ENCODE results near the gene IFNAR2.

Gene IFNAR2

DNA sequence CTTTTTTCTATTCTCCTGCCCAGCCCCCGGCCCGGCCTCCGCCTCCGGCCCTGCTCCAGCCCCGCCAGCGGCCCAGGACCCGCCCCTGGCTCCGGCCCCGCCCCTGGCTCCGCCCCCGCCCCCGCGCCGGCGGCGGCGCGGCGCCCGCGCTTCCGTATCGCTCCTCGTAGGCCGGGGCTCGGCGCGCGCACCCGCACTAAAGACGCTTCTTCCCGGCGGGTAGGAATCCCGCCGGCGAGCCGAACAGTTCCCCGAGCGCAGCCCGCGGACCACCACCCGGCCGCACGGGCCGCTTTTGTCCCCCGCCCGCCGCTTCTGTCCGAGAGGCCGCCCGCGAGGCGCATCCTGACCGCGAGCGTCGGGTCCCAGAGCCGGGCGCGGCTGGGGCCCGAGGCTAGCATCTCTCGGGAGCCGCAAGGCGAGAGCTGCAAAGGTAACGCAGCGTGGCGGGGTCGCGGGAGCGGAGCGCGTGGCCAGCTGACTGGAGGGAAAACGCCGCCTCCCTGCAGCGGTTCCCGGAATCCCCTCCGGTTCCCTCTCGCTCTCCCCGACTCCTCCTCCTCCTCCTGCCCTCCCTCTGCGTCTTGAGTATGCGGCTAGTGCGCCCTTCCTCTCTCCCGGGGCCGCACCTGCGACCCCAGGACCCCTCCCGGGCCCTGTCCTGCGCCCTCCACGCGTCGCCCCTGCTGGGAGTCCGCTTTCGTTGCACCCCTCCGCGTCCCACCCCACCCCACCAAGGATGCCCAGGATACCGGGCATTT, at the start of gene IFNAR2:
Gene IFNAR2 (plus strand): TSS at position 155 of the 761 bp plus-strand sequence. CDS start 11,985 bp downstream, outside the sequence.
- FAIRE-seq = no peak

DNA sequence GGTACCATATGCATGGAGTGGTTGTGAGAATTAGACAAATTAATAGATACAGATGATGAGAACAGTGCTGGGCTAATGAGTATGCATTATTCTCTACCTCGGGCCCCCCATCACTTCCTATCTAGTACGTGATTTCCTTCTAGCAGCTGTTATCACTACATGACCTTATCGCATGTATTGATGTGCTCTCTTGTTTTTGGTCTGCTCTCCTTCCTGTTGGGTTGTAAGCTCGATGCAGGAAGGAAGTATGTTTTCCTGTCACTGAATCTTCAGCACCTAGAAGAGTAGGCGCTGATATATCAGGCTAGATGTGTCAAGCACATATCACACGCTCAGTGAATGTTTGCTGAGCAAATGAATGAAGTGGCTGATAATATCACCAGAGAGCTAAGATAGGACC, 43.9 kb upstream of the IFNAR2 start:
- no peak for FAIRE-seq

DNA sequence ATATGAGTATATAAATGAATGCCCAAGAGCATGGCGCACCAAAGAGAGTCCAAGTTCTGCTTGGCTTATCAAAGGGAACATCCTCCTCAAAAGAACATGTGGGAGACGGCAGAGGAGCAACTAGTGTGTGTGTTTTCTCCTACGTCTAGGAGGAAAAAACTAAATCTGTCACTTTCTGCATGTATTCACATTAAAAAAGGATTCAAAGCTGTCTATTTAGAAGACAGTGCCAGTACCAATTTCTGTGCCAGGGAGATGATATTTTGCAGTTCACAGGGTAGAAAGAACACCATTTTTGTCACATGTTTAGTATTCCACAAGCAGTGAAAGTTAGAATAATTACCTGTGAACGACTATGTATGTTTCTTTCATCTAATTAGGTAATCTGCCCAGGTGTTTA, 42.5 kb upstream of the IFNAR2 start:
- FAIRE-seq = no peak

DNA sequence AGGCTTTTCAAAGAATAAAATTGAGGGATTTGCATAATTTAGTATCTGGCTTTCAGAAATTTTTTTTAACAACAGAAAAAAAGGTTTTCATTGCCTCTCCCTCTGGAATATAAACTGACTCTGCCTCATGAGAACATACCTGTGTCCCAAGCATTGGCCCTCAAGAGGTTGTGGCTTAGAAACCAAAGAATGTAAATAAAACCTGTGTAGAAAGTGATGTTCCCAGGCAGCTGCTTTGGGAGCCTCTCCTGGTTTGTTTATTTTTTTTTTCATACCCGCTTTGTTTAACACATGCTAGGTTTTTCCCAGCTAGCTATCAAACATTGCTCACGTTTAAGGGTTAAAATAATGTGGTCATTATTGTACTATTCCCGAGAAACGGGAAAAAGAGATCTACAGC, 40.5 kb upstream of the IFNAR2 start:
- FAIRE-seq = no peak

DNA sequence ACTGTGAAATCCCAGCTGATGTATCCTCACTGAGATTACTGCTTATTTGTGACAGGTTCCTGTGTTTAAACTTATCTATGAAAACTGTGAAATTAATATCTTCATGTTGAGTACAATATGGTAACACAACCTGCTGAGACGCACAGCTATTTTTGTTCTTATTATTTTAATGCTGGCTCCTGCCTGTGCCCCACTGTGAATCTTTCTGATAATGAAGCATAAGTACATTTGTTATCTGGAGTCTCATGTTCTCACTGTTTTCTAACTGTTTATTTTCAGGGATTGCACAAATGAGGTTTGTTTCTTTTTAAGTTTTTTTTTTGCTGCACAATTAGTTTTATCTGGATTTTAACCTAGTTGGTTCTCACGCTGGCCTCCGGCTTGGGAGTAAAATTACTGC, 39.9 kb upstream of the IFNAR2 start:
- no peak for FAIRE-seq

DNA sequence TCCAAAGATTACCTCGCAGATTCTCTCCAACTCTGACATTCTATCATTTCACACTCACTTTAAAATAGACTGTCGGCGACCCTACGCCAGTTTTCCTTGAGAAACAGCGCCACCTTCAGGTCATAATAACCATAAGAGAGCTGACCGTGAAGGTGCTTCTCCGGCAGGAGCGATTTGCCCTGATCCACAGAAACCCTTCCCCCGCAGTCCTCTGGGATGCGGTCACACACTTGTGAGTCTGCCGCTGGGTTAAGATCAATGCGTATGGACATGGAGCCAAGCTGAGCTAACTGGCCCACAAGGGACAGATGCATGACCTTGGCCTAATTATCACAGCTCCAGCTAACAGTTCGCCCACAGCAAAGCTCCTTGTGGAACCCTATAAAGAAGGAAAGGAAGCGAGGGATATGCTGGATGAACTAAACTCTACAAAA, 32.8 kb upstream of the IFNAR2 start:
- no peak for FAIRE-seq

DNA sequence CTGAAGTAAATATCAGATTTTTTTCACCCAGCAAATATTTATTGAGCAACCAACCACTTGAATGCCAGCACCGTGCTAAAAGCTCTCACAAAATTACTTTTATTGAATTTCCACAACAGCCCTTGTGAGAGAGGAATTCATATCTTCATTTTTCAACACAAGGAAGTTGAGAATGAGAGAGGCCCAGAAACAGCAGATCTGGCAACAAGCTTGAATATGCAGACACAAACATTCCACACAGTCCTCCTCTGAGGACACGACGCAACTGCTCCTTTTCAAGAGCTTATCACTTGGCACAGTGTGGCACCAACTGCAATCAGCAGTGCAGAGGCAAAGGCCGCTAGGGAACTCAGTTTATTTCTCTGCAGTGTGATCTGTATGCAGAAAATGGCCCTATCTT, 32.2 kb upstream of the IFNAR2 start:
- no peak for FAIRE-seq

DNA sequence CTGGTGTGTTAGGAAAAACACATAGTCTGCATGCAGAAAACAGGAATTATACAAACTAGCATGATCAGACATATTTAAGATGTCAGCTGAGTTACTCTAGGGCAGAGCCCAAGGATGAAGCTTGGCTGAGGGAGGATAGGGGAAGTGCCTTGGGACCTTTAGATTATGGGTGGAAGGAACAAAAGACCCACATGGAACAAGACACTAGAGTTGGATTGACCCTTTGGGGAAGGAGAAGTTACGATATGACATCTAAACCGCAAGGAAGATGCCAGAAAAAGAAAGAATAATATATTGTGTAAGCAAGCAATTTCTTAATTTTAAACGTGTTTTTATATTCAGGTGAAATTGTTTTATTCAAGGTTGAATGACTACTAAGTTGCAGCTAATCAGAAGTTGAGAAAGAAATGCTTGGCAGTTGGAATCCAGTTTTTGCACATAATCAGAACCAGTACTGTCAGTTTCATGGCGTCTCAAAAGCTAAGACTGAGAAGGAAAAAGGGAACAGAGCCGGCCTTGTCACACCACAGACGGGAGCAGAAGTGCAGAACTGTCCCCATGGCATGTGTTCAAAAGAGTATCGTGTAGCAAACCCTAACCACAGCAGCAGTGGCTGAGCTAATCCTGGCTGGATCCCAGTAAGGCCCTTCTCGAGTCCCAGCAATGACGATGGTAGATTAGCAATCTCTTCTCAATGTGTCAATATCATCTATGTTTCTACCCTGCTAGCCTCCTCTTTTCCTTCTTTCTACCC, 31.2 kb upstream of the IFNAR2 start:
- no peak for FAIRE-seq

DNA sequence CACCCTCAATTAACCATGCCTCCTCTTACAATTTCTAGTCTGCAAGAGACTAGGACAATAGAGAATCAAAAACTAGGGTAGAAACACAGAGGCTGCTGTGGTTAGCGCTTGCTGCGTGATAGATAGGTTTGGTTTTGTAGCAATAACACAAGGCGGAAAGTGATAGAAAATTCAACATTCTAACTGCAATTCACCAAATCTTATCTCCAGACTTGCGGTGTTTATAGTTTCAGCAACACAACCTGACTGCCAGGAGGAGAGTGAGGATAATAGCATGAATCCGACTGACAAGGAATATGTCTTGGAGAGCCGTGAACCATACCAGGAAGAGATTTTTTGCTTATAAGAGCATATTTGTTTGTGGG, 30.7 kb upstream of the IFNAR2 start:
- no peak for FAIRE-seq

DNA sequence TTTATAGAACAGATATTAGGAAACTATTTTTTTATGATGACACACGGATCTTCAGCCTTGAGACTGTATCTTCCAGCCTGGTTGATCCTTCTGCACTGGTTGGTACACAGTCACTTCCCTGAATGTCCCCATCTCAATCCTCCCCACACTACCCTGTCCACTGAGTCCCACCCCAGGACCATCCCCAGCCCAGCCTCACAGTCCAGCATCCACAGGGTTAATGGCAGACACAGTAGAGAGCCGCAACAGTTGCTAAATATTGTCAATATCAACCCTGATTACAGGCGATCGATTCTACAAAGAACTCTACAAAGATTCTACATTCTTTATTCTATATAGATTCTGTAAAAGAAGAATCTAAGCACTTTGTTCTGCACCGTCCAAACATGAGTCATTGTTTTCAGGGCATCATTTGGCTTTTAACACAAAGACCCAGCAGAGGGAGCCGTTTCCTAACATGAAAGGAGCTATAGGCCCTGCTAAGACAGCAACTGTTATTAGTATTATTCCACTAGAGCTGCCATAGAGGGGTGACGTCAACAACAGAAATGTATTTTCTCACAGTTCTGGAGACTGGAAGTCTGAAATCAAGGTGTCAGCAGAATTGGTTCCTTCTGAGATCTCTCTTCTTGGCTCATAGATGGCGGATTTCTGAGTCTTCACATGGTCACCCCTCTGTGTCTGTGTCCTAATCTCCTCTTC, 30.1 kb upstream of the IFNAR2 start:
- FAIRE-seq = peak; percentile 90

DNA sequence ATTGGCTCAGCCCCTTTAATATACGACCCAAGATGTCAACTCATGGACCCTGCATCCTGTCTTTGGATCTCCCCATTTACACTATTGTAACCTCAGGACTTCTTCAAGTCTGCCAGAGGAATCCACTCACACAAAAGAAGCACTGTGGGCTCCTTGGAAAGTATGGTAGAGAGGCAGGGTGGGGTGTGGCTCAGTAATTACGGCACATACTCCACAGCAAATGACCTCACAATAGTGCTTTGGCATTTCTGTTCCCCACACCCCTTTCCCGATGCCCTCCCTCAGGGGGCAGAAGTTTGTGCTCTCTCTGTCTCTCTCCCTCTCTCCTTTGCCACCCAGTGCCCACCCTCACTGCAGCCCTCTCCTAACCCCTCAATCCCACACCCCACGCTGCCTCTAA, 27.8 kb upstream of the IFNAR2 start:
- no peak for FAIRE-seq

DNA sequence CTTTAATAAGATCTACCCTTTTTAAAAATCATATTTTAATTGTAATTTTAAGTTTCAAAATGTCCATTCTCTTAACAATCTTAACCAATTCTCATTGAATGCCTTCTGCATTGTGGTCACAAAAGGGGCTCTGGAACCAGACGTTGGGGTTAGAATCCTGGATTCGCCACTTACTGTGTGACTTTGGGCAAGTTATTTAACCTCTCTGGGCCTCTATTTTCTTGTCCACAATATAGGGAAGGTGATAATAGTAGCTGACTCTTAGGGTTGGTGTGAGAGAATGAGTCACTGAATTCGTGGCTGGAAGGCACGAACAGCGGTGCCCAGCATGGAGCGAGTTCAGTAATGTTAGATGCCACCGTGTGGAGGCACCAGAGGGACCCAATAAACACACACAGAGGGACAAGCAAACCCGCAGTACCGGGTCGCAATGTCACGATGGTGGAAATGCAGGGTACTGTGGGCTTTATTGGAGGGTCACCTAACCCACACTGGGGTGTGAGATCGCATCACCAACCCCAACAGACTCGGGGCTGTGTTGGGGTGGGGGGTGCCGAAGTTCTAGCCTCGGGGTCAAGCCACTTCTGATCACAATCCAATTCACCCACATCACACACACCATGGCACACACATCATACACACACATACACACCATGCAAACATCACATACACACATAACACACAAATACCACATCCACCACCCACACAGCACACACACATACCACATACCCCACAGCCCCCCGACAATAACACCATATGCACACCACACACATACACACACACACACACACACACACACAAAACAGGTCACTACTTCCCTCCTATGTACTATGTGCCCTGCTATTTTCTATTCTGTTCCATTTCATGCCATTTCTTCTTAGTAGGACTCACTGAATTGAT, 27.0 kb upstream of the IFNAR2 start:
- FAIRE-seq = no peak

DNA sequence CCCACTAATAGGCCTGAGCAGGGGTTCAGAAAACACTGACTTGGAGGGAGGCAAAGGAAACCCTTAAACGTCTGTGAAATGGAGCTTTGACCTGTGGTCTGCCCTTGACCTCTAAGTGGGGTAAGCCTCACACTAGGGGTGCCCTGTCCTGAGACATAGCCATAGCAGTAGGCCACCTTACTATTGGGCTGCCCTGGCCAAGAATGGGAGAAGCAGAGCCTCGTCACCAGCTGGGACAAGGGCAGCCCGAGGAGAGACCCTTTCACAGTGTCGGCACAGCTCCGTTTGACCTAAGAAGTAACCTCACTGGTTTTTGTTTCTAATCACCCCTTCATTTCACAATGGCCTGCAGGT, 26.4 kb upstream of the IFNAR2 start:
- FAIRE-seq = no peak

DNA sequence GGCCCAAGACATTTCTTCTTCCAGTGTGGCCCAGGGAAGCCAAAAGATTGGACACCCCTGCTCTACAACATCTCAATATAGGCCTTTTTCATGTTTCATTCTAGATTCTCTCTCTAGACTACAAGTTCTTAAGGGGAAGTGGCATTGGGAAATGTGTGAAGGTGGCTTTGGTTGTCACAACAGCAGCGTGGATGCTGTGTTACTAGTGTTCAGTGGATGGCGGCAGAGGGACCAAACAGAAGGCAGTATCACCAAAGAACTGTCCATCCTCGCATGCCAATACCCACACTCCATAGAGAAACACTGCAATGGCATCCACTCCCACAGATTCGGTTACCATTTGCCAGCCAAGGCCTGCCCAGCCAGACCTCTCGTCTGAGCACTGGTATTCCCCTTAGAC, 24.3 kb upstream of the IFNAR2 start:
- FAIRE-seq = no peak

DNA sequence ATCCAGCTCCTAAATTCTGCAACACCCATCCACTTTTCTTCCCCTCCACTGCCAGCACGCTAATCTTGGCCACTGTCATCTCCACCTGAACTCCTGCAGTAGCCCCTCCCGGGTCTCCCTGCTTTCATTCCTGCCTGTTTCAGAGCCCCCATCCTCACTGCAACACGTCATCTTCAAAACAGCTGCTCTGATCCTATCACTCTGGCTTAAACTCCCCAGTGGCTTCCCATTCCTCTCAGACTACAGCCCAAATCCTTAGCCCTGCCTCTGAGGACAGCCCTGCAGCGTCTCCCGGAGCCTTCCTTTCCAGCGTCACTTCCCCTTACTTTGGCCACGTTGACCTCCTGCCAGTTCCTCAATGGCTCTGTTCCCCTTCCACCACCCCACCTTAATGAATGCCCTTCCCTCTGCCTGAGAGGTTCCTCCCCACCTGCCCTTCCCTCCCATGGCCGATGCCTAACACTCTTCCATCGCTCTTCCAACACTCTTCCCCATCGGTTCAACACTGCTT, 22.9 kb upstream of the IFNAR2 start:
- no peak for FAIRE-seq

DNA sequence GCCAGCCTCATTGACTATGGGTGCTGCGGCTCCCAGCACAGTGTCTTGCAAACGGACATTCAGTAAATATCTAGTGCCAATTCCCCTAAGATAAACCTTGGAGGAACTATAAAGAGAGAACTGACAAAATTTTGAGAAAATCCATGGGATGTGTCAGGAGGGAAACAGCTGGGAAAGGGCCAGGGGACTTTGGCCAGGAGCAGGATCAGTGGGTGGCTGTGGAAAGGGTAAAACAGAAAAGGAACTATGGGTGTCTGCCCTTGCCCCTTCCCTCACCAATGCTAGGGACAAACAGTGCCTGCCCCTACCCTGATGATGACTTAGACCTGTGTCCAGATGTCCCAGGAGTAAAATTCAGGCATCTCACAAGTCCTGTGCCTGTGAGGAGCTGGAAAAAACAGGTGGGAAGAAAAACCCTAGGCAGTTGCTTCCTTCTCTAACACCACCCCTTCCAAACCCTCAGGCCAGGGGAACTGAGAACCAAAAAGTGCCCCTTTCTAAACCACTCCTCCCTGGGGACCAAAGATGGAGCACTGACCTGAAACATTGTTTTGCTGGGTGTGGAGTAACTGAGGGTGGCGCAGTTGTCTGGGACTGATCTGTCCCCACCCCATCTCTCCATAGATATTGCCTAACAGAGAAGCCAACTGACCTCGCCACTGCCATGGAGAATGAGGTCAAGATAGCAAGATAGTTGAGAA, 22.1 kb upstream of the IFNAR2 start:
- FAIRE-seq = no peak

DNA sequence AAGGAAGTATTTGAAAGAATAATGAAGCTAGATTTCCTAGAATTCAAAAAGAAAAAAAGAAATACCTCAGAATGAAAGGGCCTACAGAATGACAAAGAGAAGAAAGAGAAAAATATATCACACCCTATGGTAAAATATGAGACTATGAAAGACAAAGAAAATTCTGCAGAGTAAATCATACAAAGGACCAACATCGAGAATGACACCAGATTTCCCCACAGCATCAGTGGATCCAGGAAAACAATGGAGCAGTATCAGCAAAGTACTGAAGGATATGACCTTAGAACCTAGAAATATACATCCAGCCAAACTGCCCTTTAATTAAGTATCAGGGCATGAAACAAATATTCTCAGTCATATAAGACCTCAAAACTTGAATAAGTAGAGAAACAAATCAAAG, 21.2 kb upstream of the IFNAR2 start:
- no peak for FAIRE-seq

DNA sequence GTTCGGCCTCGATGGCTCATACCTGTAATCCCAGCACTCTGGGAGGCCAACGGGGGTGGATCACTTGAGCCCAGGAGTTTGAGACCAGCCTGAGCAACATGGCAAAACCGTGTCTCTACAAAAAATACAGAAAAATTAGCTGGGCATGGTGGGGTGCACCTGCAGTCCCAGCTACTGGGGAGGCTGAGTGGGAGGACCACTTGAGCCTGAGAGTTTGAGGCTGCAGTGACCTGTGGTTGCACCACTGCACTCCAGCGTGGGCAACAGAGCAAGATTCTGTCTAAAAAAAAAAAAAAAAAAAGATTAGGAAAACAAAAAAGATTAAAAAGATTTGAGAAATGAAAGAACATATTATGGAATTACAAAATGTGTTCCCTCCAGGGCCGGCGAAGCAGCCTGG, 18.4 kb upstream of the IFNAR2 start:
- FAIRE-seq = no peak

DNA sequence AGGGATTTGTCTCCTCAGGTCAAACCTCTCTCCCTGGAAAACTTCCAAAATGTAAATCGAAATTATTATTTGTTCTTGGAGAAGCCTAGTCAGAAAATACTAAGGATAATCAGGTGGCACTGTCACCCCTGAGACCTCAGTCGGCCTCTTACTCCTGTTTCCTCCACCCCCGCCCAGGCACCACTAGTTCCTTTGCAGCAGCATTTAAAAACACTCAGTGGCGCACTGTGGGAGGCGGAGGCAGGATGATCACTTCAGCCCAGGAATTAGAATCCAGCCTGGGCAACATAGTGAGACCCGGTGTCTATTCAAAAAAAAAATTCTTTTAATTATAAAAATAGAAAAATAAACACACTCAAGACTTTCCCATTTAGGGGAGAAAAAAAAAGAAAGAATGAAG, 18.0 kb upstream of the IFNAR2 start:
- no peak for FAIRE-seq

DNA sequence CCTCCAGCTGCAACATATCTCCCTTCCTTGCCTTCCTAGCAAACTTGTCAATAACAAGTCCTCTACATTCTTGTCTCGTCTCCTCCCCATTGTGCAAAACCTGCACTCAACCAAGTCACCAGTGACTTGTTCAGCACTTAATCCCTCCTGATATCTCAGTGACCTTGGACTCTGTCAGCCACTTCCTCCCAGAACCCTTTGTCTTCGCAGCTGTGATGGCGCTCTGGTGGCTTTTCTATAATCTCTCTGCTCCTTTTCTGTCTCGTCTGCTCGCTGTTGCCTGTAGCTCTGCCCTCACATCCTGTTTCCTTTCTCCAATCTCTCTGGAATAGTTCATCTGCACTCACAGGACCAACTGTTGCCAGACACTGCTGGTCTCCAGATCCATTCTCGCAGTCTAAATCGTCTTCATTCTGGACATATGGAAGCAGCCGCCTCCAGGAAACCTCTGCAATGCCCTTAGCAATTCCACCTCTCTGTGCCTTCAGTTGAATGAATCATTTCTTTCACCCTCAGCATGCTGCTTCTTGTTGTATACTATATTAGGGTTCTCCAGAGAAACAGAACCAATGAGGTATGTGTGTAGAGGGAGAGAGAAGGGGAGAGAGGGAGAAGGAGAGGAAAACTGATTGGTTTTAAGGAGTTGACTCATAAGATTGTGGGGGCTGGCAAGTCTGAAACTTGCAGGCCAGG, 17.4 kb upstream of the IFNAR2 start:
- FAIRE-seq = no peak

DNA sequence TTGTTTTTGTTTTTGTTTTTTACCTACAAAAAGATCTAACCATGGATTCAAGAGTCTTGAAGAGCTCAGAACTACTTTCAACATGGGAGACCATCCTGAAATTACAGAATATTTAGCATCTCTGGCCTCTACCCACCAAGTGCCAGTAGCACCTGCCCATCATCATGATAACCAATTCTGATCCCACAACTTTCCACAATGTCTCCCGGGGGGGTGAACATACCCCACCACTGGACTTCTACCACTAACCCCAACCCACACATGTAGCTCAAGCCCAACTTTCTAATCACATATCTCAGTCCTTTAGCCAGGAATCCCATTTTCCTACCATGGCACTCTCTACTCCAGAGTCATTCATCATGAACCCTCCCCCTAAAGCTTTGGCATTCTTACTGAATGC, 15.7 kb upstream of the IFNAR2 start:
- no peak for FAIRE-seq

DNA sequence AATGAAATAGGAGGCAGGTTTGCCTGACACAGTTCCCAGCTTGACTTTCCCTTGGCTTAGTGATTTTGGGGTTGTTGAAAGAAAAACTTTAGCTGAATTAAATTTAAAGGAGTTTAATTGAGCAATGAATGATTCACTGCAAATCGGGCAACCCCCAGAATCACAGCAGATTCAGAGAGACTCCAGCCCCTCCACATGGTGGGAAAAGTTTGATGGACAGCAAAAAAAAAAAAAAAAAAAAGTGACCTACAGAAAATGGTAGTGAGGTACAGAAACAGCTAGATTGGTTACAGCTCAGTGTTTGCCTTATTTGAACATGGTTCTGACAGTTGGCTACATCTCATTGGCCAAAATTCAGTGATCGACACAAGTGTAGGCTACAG, 12.6 kb upstream of the IFNAR2 start:
- FAIRE-seq = no peak

Measured in G401.6 (cell line).